ENCODE results near the gene ADPGK.
"Not testable (repeated sequence)": the region's sequence is repeated elsewhere in the genome, so short reads cannot be mapped to it uniquely, and the experiment has no call there.

The ADPGK gene

DNA sequence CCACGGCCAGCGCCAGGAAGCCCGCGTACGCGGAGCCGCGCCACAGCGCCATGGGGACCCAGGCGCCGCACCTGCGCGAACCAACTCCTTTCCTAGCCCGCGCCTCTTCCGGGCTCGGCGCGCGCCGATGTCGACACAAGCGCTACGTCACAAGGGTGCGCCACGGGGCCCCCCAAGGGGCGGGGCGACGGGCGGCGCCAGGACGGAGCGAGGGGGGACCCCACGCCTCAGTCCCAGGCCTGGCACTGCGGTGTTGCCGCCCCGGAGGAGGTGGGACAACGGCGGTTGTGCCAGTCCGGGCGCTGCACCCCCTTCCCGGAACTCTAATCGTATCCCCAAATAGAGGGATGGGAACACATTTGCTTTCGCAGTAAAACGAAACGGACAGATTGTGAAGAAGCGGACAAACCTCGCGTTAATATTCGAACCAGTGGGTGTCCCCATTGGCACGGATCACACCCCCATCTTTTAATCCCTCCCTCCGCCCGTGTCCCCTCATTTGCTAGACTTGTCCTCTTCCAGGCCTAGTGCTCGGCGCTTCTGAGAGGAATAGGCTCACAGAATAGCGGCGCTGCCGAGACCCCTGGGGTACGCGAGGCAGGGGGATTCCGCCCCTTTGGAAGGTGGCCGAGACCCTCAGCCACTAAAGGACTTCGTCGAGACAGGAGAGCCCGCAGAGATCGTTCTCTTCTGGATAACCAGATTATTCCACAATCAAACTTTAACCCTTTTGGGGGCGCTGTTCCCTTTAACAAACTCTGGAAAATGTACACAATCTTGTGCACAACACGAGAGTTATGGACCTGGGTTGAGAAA, at the start of gene ADPGK:
TSS of gene ADPGK (minus strand) at position 119 of the 816 bp plus-strand sequence. CDS start at position 52, 67 bp downstream.
- DNase-seq (ENCODE audit: low read depth) = peak; percentile 49

DNA sequence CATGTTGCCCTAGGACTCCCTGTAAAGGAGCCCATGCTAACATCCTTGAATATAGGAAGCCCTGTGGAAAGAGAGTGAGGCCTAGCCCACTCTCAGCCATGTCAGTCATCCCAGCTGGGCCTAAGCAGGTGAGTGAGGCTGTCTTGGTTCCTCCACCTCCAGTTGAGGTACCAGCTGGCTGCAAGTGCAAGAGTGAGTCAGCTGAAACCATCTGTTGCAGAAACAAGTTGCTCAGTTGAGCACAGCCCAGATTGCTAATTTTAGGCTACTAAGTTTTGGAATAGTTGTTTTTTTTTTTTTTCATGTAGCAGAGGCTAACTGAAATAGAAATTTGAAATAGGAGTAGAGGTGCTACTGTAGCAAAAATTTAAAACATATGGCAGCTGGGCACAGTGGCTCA, 43.7 kb upstream of the ADPGK start:
- DNase-seq (ENCODE audit: low read depth) = no peak

DNA sequence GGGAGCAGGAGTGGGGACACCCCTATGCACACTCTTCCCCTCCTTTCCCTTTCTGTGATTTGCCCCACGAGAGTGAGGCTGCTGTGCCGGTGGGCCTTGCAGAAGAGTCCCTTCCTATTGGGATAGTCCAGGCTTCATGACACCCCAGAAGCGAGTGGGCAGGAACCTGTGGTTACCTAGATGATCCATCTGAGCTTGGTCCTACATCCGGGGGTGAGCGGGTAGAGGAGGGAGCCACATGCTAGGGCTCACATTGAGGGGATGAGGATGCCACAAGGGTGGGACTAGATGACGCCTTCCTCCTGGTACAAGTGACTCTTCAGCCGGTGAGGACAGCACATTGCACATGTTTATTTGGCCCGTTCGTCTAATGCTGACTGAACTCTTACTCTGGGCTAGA, 43.1 kb upstream of the ADPGK start:
- no peak for DNase-seq (ENCODE audit: low read depth)

DNA sequence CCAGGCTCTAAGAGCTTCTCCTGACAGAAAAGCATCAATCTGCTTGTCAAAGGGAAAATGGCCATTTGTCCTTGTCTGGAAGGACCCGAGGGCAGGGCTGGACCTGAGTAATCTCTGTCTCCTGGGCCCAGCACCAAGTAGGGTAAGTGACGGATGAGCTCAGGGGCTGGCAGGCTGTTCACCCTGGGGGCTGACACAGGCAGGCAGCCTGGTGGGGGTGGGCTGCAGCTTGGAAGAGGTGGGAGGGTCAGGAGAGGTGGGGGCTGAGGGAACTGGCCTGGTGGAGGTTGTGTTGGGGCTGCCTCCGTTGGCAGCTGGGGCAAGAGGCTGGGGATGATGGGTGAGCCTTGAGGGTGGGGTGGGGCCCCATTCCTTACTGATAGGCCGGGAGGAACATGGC, 42.3 kb upstream of the ADPGK start:
- no peak for DNase-seq (ENCODE audit: low read depth)

DNA sequence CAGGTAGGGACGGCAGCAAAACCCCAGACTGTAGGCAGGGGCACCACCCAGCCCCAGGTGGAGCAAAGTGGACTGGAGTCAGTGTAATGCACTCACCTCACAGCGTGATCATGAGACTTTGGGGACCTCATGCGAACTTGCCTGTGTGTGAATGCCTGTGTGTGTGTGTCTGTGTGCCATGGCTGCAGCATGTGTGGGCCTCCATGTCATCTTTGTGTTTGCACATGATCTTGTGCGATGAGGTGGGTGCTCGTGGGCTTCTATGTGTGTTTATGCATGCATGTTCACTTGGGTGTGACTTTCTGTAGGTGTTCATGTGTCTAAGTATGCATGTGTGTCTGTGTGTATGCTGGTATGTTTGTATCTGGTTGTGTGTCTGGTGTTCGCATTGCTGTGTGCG, 41.2 kb upstream of the ADPGK start:
- DNase-seq (ENCODE audit: low read depth) = no peak

- no peak for DNase-seq (ENCODE audit: low read depth)
Measured at GRCh38 chr15:72824112-72824511, 40.6 kb upstream of the ADPGK start.

DNA sequence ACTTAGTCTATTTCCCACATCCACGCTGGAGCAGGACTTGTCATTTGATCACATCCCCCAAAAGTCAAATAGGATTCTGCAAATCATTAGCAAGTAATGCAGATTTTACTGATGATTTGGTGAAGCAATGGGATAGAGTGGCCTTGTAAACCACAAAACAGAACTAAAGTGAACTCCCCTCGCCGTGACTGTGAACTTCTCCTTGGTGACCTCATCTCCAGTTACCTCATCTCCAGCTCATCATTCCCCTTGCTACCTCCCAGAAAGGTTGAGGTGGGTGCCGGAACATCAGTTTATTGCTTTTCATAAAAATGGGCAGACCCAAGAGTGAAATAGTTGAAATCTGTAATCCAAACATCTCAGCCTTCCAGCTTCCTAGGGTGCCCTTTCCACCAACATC, 36.7 kb upstream of the ADPGK start:
- no peak for DNase-seq (ENCODE audit: low read depth)

- no peak for DNase-seq (ENCODE audit: low read depth)
Measured at GRCh38 chr15:72818632-72819031, 35.1 kb upstream of the ADPGK start.

DNA sequence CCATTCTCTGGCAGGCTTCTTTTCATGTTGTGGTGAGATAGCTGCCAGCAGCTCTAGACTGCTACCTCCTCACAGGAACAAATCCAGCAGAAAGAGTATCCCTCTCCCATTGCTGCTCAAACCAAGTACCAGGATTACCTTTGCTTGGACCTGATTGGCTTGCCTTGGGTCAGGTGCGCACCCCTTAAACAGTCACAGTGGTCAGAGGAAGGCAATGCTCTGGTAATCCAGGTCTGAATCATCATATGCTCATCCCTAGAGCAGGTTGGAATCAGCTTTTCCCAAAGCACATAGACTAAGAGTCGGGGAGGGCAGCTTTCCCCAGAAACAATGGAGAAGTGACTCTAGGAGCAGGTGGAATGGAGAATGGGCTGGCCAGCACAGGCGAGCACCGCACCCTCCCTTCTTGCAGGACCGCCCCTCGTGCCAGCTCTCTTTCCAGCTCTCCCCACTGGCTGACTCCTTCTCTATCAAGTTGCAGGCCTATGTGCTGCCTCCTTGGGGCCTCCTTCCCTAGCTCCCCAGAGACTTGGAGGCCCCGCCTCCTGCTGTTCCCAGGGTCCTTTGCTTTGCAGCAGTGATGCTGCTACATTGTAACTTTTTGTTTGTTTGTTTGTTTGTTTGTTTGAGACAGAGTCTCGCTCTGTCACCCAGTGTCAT, 29.9 kb upstream of the ADPGK start:
- DNase-seq (ENCODE audit: low read depth) = no peak

- no peak for DNase-seq (ENCODE audit: low read depth)
Measured at GRCh38 chr15:72809329-72809728, 25.8 kb upstream of the ADPGK start.

- not testable (repeated sequence) for DNase-seq (ENCODE audit: low read depth)
Measured at GRCh38 chr15:72807346-72807745, 23.8 kb upstream of the ADPGK start.

DNA sequence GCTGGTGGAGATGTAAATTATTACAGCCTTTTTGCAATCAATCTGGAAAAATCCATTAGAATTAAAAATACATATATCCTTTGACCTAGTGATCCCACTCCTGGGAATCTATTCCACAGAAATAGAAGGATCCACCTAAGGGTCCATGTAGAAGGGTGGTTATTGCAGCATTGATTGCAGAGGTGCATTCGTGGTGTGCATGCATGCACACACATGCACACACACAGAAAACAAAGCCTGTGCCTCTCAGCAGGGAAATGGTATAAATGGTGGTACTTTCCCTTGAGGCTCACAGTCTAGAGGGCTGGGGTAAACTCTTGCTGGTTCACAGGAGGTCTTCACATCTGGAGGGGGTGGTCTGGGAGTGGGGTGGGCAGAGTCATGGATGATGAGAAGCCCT, 19.4 kb upstream of the ADPGK start:
- DNase-seq (ENCODE audit: low read depth) = no peak

DNA sequence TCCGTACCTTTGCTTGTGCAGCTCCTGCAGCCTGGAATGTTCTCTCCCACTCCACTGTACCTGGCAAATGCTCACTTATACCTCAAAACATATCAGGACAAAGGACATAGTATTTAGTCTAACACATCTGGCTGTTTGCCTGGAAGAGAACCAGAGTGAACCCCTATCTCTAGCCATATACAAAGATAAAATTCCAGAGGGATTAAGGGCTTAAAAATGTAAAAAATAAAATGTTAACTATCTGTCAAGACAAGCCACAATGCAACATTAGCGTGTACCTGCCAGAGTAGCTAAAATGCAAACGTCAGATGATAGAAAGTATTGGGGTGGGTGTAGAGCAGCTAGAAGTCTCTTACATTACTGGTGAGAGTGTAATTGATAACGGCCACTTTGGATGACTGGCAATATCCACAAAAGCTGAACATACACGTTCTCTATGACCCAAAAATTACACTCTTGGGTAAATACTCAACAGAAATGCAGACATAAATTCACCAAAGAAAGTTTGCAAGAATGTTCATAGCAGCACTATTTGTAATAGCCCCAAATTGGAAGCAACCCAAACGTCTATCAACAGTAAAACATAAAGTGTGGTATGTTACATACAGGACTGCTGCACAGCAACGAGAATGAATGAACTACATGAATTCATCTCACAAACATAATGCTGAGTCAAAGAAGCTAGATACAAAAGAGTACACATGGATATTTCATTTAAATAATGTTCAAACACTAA, 18.2 kb upstream of the ADPGK start:
- DNase-seq (ENCODE audit: low read depth) = no peak

DNA sequence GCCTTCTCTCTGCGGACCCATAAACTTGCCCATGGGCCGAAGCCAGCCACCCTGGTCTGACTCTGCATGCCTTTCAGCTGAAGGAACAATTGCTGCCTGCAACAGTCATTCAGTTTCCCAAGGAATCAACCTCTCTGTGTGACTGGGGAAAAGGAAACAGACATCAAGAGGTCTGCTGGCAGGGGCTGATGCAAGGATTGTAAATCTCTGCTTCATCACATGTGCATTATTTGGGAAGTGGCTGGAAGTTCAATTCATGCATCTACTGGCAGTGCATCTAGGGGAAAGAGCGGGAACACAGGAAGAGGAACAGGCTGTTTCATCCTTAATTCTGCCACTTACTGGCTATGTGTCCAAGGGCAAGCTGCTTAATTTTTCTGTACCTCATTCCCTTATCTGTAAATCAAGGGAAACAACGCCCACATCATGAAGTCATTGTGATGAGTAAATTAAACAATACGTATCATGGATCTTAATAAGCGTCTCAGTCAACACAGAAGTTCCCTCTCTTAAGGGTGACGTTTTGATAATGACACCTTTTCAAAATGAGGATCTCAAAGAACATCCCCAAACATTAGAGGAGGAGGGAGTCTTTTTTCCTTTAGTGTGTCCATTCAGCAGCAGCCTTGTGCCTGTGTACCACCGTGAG, 17.4 kb upstream of the ADPGK start:
- no peak for DNase-seq (ENCODE audit: low read depth)

DNA sequence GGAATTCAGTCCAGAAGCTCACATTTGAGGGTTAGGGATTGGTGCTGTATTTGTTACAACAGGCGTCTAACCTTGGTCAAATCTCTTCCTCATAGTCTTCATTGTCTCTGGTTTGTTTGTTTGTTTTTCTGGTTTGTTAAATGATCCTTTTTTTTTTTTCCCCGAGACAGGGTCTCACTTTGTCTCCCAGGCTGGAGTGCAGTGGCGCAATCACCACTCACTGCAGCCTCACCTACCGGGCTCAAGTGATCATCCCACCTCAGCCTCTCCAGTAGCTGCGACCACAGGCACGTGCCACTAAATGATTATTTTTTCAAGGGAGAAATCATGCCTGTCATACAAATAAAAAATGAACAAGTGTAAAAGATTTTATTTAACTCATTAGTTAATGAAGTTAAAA, 14.3 kb upstream of the ADPGK start:
- no peak for DNase-seq (ENCODE audit: low read depth)

DNA sequence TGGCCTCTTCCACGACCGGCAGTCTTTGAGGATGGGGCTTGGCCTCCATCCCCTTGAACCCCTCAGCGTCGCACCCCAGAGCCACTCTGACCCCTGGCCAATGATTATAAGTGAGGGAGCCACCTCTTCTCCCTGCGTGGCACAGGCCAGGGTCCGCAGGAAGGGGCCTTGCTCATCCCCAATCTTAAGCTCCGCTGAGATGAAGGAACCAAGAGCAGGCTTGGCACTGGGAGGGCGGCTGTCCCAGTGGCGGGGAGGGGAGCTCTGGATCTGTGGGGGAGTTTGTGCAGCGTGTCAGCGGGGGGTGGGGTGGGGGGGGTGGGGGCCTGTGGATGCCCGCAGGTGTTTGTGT, 13.8 kb upstream of the ADPGK start:
- DNase-seq (ENCODE audit: low read depth) = no peak

GRCh38 chr15:72796515-72797337, 13.2 kb upstream of the ADPGK start:
- no peak for DNase-seq (ENCODE audit: low read depth)

DNA sequence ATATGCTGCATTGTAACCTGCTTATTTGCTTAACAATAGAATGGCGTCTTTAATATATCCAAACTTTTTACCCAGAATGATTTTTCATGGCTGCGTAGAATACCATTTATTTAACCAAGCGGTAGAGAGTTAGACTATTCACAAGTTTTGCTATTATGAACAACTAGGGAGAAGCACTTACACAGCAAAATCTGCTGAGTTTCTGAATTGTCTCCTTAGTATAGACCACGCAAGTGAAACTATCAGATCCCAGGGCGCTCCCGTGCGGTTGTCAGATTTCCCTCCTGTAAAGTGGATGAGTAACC, 12.6 kb upstream of the ADPGK start:
- no peak for DNase-seq (ENCODE audit: low read depth)

DNA sequence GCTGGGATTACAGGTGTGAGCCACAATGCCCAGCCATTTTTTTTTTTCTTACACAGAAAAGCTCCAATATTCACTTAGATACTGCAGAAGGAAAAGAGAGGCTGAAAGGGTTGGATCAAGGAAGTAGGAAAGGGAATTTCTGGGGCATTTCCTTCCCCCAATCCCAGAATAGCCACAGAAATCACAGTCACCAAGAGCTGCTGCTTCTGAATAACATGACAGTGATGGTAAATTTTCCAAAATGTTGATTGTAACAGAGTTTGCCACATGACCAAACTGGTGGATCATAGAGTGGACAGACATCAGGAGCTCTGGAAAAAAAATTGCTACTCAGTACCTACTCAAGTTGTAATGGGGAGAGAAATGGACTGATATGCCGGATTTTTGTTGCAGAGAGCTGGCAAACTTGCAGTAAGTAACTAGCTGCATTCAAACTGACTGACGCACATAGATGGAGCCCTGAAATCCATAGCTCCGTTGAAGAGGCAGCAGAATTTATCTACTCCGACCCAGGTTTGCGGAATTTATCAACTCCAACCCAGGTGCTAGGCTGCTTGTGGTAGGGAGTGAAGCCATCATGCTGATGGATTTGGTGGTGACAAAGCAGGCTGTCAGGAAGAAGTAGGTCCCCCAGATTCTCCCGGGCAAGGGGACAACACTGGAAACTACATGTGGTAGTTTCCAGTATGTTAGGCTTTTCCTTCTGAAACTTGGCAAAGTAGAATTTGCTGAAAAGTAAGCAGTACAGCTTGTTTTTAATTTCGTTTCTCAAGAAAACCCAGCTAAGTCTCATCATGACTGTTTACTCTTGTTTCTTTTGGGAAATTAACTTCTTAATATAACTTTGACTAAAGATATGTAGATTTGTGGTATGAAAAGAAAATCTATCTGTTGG, 10.5 kb upstream of the ADPGK start:
- no peak for DNase-seq (ENCODE audit: low read depth)

DNA sequence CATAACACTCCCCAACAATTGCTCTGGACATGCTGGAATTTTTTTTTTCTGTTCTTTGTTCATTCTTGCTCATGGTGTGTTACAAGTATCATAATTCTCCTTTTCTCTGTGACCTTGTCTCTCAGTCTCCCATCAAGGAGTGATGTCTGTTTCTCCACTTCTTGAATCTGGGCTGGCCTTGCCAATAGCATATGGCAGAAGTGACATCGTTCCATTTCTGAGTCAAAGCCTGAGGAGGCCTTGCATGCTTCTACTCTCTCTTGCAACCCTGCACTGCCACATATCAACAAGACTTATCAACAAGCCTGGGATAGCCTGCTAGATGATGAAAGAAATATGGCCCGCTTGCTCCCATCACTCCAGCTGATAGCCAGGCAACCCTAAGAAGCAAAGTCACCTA, 8.9 kb upstream of the ADPGK start:
- DNase-seq (ENCODE audit: low read depth) = no peak

Measured in non-pigmented ciliary epithelial cell (primary cell).